Tibial nerve (tissue), 4 donors: Measurements from ENCODE around the gene HSP90AB1.

Source experiments
- CTCF ChIP-seq, 5 experiments: fragments of 200-600 bp in 3 of 5; fragments of 450-650 bp in 2 of 5; sonication (generic) in 3 of 5; IDR thresholded peaks; one replicate each; pipeline ENCODE4 v1.5.1; 2016 to 2019; ENCODE audit warnings: antibody characterized with exemption in 5 of 5, mild to moderate bottlenecking in 3 of 5, moderate library complexity in 2 of 5
- EP300 ChIP-seq, 2 donors: sonication (generic); formaldehyde crosslinking; IDR thresholded peaks; one replicate each; pipeline ENCODE4 v1.6.1; 2017; ENCODE audit warnings: antibody characterized with exemption in 2 of 2, mild to moderate bottlenecking in 1 of 2

- no peak for TF ChIP-seq CTCF (IDR thresholded peaks at IDR 0.05)
- no peak for TF ChIP-seq EP300 (IDR thresholded peaks at IDR 0.05)
These were observed 26.8 kb upstream of the HSP90AB1 start for GRCh38 chr6:44219815-44220784.
